Kidney epithelial cell (primary cell): ENCODE results near the gene PISD. TPM values are rescaled to one million over a fixed set of nuclear protein-coding genes. Genes with fewer than 3 reads are reported as not detected.

Experiments
- DNase-seq: peaks from one replicate; pipeline ENCODE4 v3.0.0-alpha.2; 2010; ENCODE audit warnings: low read depth
- H3K27me3 ChIP-seq: 2 replicates; pipeline ENCODE4 v1.6.0; 2011; ENCODE audit warnings: low read length; ENCODE audit not compliant: control insufficient read depth, insufficient read depth
- H3K36me3 ChIP-seq: 2 replicates; pipeline ENCODE4 v1.5.1; 2011; ENCODE audit warnings: low read length; ENCODE audit not compliant: control insufficient read depth, insufficient read depth
- H3K4me3 ChIP-seq: 2 replicates; pipeline ENCODE4 v1.5.1; 2011; ENCODE audit warnings: low read depth, mild to moderate bottlenecking, control low read depth, low read length
- total RNA-seq: library from RNA; depleted of rRNA; stranded (reverse); fragments of >200 nt; gene quantifications from 2 replicates; pipeline ENCODE4 v1.2.3, GENCODE V29; 2015
- TF ChIP-seq, protein P1 (sequence below): IDR thresholded peaks from 2 replicates; pipeline ENCODE4 v1.5.1; 2011; ENCODE audit warnings: mild to moderate bottlenecking, moderate library complexity, low read length, control low read depth, inconsistent platforms; ENCODE audit not compliant: insufficient read depth, poor library complexity, severe bottlenecking

Gene PISD
- total RNA-seq, 1 donor from 2014 or later = 88.3 TPM

DNA sequence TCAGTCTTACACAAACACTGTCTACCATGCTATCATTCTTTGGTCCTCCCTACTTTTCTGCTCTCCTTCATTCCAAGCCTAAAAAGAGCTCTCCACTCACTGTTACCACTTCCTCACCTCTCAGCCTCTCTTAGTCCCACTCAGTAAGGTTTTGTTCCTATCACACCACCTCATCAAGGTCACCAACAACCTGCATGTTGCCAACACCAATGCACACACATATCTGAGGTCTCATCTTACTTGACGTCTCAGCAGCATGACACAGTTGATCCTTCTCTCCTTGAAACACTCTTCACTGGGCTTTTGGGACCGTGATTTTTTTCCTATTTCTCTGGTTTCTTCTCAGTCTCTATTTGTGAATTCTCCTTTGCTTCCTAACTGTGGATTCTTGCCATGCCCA, 8.1 kb downstream of the PISD start:
- H3K36me3 ChIP-seq = peaks cover 1% of the 10 kb centered on the region
- TF ChIP-seq, protein P1, sequence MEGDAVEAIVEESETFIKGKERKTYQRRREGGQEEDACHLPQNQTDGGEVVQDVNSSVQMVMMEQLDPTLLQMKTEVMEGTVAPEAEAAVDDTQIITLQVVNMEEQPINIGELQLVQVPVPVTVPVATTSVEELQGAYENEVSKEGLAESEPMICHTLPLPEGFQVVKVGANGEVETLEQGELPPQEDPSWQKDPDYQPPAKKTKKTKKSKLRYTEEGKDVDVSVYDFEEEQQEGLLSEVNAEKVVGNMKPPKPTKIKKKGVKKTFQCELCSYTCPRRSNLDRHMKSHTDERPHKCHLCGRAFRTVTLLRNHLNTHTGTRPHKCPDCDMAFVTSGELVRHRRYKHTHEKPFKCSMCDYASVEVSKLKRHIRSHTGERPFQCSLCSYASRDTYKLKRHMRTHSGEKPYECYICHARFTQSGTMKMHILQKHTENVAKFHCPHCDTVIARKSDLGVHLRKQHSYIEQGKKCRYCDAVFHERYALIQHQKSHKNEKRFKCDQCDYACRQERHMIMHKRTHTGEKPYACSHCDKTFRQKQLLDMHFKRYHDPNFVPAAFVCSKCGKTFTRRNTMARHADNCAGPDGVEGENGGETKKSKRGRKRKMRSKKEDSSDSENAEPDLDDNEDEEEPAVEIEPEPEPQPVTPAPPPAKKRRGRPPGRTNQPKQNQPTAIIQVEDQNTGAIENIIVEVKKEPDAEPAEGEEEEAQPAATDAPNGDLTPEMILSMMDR = no peak
- no peak for DNase-seq

DNA sequence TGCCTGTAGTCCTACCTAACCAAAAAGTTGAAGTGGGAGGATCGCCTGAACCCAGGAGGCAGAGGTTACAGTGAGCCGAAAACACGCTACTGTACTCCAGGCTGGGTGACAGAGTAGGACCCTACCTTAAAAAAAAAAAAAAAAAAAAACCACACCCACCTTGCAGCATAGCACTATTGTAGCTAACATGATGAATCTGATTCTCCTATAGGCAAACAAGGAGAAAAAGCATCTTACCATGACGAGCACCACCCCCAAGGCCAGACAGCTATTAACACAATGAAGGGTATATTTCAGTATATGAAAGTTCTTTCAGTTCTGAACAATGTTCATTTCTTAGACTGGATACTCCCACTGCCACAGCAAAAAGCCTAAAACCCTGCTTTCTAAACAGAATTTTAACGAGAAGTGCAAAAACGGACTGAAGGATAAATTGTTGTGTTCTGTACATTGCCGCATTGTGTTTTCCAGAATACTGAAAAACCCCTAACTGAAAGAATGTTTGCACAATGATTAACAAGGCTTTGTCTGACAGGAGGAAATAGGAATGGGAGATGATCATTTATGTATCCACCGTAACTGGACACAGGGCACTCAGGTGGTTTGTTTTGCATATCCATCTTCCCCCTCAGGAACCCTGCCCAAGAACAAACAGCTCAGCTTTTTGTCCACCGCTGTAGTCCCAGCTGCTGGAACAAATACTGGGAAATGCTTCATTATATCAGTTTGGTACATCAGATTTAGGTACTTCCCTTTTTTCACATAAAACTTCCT, 8.9 kb downstream of the PISD start:
- Histone ChIP-seq H3K27me3 (no peaks in the 10 kb centered on the region), H3K4me3 (no peak overlapping the region), H3K36me3 (peaks cover 1% of the 10 kb centered on the region)
- TF ChIP-seq, protein P1 = no peak
- no peak for DNase-seq

More for the DNA sequence above, 8.1 kb downstream of the PISD start:
- Histone ChIP-seq H3K4me3 (no peak overlapping the region), H3K27me3 (no peaks in the 10 kb centered on the region)

DNA sequence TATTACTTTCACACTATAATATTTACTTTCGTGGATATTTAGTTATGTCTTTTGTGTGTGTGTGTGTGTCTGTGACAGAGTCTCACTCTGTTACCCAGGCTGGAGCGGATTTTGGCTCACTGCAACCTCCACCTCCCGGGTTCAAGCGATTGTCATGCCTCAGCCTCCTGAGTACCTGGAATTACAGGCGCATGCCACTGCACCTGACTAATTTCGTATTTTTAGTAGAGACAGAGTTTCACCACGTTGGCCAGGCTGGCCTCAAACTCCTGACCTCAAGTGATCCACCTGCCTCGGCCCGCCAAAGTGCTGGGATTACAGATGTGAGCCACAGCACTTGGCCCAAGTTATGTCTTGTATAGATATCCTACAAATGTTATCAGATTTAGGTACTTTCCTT, 9.9 kb downstream of the PISD start:
- Histone ChIP-seq H3K36me3 (peaks cover 2% of the 10 kb centered on the region), H3K4me3 (no peak overlapping the region), H3K27me3 (no peaks in the 10 kb centered on the region)
- TF ChIP-seq, protein P1 = no peak
- no peak for DNase-seq

DNA sequence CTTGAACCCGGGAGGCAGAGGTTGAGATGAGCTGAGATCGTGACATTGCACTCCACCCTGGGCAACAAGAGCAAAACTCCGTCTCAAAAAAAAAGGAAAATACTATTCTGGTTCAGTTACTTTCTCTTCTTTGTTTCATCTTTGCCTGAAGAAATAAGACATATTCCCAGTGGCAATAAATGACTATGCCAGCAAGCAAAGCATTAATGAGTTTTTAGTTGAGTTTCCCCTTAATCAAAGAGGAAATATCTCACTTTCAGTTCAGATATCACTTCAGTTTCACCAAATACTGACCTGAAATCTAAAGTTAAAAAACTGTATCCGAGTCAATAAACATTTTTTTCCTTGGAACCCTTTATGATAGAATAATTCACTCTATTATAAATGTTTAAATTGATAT, 10.4 kb downstream of the PISD start:
- no peak for DNase-seq
- Histone ChIP-seq H3K27me3 (no peaks in the 10 kb centered on the region), H3K4me3 (no peak overlapping the region), H3K36me3 (peaks cover 2% of the 10 kb centered on the region)
- TF ChIP-seq, protein P1 = no peak

DNA sequence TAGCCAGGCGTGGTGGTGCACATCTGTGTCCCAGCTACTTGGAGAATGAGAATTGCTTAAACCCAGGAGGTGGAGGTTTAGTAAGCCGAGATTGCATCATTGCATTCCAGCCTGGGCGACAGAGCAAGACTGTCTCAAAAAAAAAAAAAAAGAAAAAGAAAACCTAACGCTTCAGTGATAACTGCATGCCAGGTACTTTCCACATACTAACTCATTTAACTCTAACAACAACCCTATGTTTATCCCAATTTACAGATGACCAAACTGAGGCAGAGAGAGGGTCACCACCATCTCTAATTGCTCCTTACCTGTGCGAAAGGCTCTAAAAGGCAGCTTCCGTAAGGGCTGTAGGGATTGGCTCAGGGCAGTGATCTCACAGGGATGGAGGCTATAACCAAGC, 11.6 kb downstream of the PISD start:
- peaks cover 2% of the 10 kb centered on the region for H3K36me3 ChIP-seq
- TF ChIP-seq, protein P1 = no peak

More for the DNA sequence above, 11.6 kb downstream of the PISD start:
- Histone ChIP-seq H3K4me3 (no peak overlapping the region), H3K27me3 (no peaks in the 10 kb centered on the region)
- DNase-seq = peak; percentile 88
